ENCODE measurements around the gene NRIP1.

Gene NRIP1

DNA sequence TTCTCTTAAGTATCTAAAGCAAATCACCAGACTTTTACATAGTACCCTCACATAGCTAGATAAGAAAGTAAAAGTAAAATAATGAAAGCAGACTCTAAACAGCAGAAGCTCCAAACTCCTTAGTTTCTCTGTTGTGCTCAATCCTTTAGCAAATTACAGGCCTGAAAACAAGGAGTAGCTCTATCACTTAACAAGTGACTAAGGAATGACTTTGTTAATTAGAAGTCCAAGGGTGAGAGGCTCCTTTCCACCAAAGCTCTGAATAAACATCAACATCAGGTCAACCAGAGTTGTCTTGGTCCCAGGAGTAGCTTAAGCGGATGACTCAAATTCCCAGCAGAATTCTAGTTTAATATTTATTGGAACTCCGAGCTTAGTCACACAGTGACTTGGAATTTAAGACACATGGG is 5.9 kb downstream of the NRIP1 start:
- no peak for TF ChIP-seq NFIC (IDR thresholded peaks at IDR 0.05)
- TF ChIP-seq EP300 (IDR thresholded peaks at IDR 0.05; ENCODE audit: borderline replicate concordance), result no peak
- TF ChIP-seq TEAD4 (IDR thresholded peaks at IDR 0.05), result no peak
- TF ChIP-seq, protein P1, sequence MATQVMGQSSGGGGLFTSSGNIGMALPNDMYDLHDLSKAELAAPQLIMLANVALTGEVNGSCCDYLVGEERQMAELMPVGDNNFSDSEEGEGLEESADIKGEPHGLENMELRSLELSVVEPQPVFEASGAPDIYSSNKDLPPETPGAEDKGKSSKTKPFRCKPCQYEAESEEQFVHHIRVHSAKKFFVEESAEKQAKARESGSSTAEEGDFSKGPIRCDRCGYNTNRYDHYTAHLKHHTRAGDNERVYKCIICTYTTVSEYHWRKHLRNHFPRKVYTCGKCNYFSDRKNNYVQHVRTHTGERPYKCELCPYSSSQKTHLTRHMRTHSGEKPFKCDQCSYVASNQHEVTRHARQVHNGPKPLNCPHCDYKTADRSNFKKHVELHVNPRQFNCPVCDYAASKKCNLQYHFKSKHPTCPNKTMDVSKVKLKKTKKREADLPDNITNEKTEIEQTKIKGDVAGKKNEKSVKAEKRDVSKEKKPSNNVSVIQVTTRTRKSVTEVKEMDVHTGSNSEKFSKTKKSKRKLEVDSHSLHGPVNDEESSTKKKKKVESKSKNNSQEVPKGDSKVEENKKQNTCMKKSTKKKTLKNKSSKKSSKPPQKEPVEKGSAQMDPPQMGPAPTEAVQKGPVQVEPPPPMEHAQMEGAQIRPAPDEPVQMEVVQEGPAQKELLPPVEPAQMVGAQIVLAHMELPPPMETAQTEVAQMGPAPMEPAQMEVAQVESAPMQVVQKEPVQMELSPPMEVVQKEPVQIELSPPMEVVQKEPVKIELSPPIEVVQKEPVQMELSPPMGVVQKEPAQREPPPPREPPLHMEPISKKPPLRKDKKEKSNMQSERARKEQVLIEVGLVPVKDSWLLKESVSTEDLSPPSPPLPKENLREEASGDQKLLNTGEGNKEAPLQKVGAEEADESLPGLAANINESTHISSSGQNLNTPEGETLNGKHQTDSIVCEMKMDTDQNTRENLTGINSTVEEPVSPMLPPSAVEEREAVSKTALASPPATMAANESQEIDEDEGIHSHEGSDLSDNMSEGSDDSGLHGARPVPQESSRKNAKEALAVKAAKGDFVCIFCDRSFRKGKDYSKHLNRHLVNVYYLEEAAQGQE (IDR thresholded peaks at IDR 0.05; ENCODE audit: low read depth), result no peak
- no peak for TF ChIP-seq CEBPB (IDR thresholded peaks at IDR 0.05)
- no peak for TF ChIP-seq YY1 (IDR thresholded peaks at IDR 0.05; ENCODE audit: low read depth)
- no peak for TF ChIP-seq ZBTB7A (IDR thresholded peaks at IDR 0.05; ENCODE audit: low read depth)

DNA sequence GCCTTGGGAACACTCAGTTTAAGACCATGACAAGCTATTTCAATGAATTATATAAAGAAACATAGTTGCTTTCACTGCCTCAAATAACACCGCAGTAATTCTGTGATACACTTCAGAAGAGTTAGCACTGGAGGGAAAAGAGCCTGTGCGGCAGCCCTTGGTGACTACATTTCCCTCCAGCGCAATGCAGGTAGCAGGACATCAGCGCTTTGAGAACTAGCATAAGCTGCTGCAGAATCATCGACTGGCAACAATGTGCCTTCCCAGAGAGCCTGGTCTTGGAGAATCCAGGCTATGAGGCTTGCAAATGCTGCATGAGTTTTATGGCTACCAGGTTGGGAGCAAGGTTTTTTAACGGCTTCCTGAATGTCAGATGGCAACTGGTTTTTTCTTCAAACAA is 7.5 kb downstream of the NRIP1 start:
- no peak for TF ChIP-seq FOXM1 (IDR thresholded peaks at IDR 0.05; ENCODE audit: borderline replicate concordance, low read depth)
- TF ChIP-seq RAD21 (IDR thresholded peaks at IDR 0.05; ENCODE audit: low read depth), result no peak
- no peak for TF ChIP-seq CEBPB (IDR thresholded peaks at IDR 0.05)
- TF ChIP-seq ZBTB7A (IDR thresholded peaks at IDR 0.05; ENCODE audit: low read depth), result no peak
- TF ChIP-seq, protein P1 (IDR thresholded peaks at IDR 0.05; ENCODE audit: low read depth), result no peak
- TF ChIP-seq, protein P2, sequence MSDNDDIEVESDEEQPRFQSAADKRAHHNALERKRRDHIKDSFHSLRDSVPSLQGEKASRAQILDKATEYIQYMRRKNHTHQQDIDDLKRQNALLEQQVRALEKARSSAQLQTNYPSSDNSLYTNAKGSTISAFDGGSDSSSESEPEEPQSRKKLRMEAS (IDR thresholded peaks at IDR 0.05), result no peak
- no peak for TF ChIP-seq TAF1 (IDR thresholded peaks at IDR 0.05; ENCODE audit: low read depth)
- no peak for TF ChIP-seq EP300 (IDR thresholded peaks at IDR 0.05; ENCODE audit: borderline replicate concordance)
- TF ChIP-seq EGR1 (IDR thresholded peaks at IDR 0.05), result no peak
- no peak for TF ChIP-seq CREB1 (IDR thresholded peaks at IDR 0.05; ENCODE audit: low read depth)
- no peak for TF ChIP-seq YY1 (IDR thresholded peaks at IDR 0.05; ENCODE audit: low read depth)
- TF ChIP-seq TEAD4 (IDR thresholded peaks at IDR 0.05), result no peak
- no peak for TF ChIP-seq NFIC (IDR thresholded peaks at IDR 0.05)
- TF ChIP-seq, protein P3, sequence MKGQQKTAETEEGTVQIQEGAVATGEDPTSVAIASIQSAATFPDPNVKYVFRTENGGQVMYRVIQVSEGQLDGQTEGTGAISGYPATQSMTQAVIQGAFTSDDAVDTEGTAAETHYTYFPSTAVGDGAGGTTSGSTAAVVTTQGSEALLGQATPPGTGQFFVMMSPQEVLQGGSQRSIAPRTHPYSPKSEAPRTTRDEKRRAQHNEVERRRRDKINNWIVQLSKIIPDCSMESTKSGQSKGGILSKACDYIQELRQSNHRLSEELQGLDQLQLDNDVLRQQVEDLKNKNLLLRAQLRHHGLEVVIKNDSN (IDR thresholded peaks at IDR 0.05), result no peak
- no peak for TF ChIP-seq TCF12 (IDR thresholded peaks at IDR 0.05; ENCODE audit: low read depth)

DNA sequence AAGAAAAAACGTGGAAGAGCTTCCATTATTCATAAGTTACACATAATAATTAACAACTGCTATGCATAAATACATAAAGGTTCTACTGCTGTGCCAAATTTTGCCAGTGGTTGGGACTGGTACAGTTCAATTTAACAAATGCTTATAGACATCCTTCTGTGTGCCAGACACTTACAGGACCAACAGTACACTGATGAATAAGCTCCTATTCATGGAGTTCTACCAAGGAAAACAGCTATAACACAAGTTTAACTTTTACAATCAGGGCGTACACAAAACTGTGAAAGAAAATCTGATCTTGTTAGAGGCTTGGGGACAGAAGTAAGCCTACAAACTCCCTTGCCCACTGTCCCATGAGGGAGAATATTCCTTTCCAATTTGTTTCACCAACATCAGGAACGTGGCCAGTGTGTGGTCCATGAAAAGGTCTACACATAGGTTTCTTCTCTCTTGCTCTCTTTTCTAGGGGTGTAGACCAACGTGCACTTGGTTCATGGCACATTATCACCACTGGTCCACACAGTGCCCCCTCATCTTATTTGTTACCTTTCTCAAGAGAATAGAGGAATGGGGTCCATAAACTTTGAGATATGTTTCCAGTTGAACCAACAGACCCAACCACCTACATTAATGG is 10.1 kb downstream of the NRIP1 start:
- TF ChIP-seq YY1 (IDR thresholded peaks at IDR 0.05; ENCODE audit: low read depth) (no peak), EGR1 (IDR thresholded peaks at IDR 0.05) (no peak), RAD21 (IDR thresholded peaks at IDR 0.05; ENCODE audit: low read depth) (no peak), TAF1 (IDR thresholded peaks at IDR 0.05; ENCODE audit: low read depth) (no peak), CEBPB (IDR thresholded peaks at IDR 0.05) (no peak), NFIC (IDR thresholded peaks at IDR 0.05) (no peak), FOXM1 (IDR thresholded peaks at IDR 0.05; ENCODE audit: borderline replicate concordance, low read depth) (no peak), TEAD4 (IDR thresholded peaks at IDR 0.05) (no peak)
- TF ChIP-seq, protein P2 (IDR thresholded peaks at IDR 0.05), result no peak
- TF ChIP-seq, protein P1 (IDR thresholded peaks at IDR 0.05; ENCODE audit: low read depth), result no peak

DNA sequence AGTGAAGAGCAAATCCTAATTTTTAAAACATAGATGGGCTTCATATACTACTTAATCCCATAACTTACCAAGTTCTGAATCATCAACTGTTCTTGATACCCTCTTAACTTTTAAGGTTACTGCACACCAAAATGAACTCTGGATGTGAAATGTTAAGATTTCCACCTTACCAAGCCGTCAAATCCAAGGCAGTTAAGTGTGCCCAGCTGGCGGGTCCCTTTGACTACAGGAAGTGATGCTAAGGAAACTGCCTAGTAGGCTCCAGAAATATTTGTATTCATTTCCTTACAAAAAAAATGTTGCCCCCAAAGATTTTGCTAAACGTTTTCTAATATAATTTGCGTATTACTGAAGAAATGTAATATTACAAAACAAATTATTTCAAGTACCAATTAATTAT is 10.7 kb downstream of the NRIP1 start:
- TF ChIP-seq, protein P2 (IDR thresholded peaks at IDR 0.05), result no peak
- no peak for TF ChIP-seq ZBTB7A (IDR thresholded peaks at IDR 0.05; ENCODE audit: low read depth)
- no peak for TF ChIP-seq EGR1 (IDR thresholded peaks at IDR 0.05)
- no peak for TF ChIP-seq FOXM1 (IDR thresholded peaks at IDR 0.05; ENCODE audit: borderline replicate concordance, low read depth)
- TF ChIP-seq, protein P3 (IDR thresholded peaks at IDR 0.05), result no peak
- no peak for TF ChIP-seq YY1 (IDR thresholded peaks at IDR 0.05; ENCODE audit: low read depth)
- TF ChIP-seq, protein P1 (IDR thresholded peaks at IDR 0.05; ENCODE audit: low read depth), result no peak
- no peak for TF ChIP-seq EP300 (IDR thresholded peaks at IDR 0.05; ENCODE audit: borderline replicate concordance)
- TF ChIP-seq NFIC (IDR thresholded peaks at IDR 0.05), result no peak
- TF ChIP-seq TEAD4 (IDR thresholded peaks at IDR 0.05), result no peak
- no peak for TF ChIP-seq CREB1 (IDR thresholded peaks at IDR 0.05; ENCODE audit: low read depth)
- TF ChIP-seq TAF1 (IDR thresholded peaks at IDR 0.05; ENCODE audit: low read depth), result no peak
- no peak for TF ChIP-seq RAD21 (IDR thresholded peaks at IDR 0.05; ENCODE audit: low read depth)
- no peak for TF ChIP-seq TCF12 (IDR thresholded peaks at IDR 0.05; ENCODE audit: low read depth)
- no peak for TF ChIP-seq CEBPB (IDR thresholded peaks at IDR 0.05)
